Nephron progenitor cell (in vitro differentiated cells): Measurements from ENCODE around the gene PCDHGA2.
"Not testable (repeated sequence)": the region's sequence is repeated elsewhere in the genome, so short reads cannot be mapped to it uniquely, and the experiment has no call there.

Experiments used
- DNase-seq: peaks from one replicate; pipeline ENCODE4 v3.0.0; 2021
- H3K27ac Mint-ChIP-seq: 2 replicates; pipeline ENCODE4 v1.8.0; 2021; ENCODE audit warnings: mild to moderate bottlenecking, moderate library complexity, mixed read lengths
- H3K27me3 Mint-ChIP-seq: 2 replicates; pipeline ENCODE4 v1.8.0; 2021; ENCODE audit warnings: mild to moderate bottlenecking, low read depth, mixed read lengths; ENCODE audit not compliant: poor library complexity
- H3K36me3 Mint-ChIP-seq: 2 replicates; pipeline ENCODE4 v1.8.0; 2021; ENCODE audit warnings: low read depth, mixed read lengths
- H3K4me1 Mint-ChIP-seq: 2 replicates; pipeline ENCODE4 v1.8.0; 2021; ENCODE audit warnings: mixed read lengths
- H3K4me3 Mint-ChIP-seq: 2 replicates; pipeline ENCODE4 v1.8.0; 2021; ENCODE audit warnings: mild to moderate bottlenecking, moderate library complexity, mixed read lengths
- H3K9me3 Mint-ChIP-seq: 2 replicates; pipeline ENCODE4 v1.8.0; 2021; ENCODE audit warnings: mild to moderate bottlenecking, moderate library complexity, mixed read lengths
- TF ChIP-seq, protein P1 (sequence below): fragments of 200-600 bp; sonication (generic); IDR thresholded peaks from 2 replicates; pipeline ENCODE4 v1.5.0; 2021; ENCODE audit warnings: antibody characterized with exemption

Gene PCDHGA2

DNA sequence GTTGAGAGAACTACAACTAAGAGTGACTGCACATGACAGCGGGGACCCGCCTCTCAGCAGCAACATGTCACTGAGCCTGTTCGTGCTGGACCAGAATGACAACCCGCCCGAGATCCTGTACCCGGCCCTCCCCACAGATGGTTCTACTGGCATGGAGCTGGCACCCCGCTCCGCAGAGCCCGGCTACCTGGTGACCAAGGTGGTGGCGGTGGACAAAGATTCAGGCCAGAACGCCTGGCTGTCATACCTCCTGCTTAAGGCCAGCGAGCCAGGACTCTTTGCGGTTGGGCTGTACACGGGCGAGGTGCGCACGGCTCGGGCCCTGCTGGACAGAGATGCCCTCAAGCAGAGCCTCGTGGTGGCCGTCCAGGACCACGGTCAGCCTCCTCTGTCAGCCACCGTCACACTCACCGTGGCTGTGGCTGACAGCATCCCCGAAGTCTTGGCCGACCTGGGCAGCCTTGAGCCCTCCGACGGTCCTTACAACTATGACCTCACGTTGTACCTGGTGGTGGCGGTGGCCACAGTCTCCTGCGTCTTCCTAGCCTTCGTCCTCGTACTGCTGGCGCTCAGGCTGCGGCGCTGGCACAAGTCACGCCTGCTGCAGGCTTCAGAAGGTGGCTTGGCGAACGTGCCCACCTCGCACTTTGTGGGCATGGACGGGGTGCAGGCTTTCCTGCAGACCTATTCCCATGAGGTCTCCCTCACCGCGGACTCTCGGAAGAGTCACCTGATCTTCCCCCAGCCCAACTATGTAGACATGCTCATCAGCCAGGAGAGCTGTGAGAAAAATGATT is 46.1 kb downstream of the PCDHGA2 start:
- no peak overlapping the region for H3K4me3 Mint-ChIP-seq
- H3K27ac Mint-ChIP-seq, result no peak overlapping the region
- no peaks in the 10 kb centered on the region for H3K4me1 Mint-ChIP-seq
- H3K9me3 Mint-ChIP-seq, result peaks cover 86% of the 10 kb centered on the region
- TF ChIP-seq, protein P1, sequence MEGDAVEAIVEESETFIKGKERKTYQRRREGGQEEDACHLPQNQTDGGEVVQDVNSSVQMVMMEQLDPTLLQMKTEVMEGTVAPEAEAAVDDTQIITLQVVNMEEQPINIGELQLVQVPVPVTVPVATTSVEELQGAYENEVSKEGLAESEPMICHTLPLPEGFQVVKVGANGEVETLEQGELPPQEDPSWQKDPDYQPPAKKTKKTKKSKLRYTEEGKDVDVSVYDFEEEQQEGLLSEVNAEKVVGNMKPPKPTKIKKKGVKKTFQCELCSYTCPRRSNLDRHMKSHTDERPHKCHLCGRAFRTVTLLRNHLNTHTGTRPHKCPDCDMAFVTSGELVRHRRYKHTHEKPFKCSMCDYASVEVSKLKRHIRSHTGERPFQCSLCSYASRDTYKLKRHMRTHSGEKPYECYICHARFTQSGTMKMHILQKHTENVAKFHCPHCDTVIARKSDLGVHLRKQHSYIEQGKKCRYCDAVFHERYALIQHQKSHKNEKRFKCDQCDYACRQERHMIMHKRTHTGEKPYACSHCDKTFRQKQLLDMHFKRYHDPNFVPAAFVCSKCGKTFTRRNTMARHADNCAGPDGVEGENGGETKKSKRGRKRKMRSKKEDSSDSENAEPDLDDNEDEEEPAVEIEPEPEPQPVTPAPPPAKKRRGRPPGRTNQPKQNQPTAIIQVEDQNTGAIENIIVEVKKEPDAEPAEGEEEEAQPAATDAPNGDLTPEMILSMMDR, result no peak
- DNase-seq, result no peak
- peaks cover 38% of the 10 kb centered on the region for H3K36me3 Mint-ChIP-seq
- peaks cover under 1% of the 10 kb centered on the region for H3K27me3 Mint-ChIP-seq

DNA sequence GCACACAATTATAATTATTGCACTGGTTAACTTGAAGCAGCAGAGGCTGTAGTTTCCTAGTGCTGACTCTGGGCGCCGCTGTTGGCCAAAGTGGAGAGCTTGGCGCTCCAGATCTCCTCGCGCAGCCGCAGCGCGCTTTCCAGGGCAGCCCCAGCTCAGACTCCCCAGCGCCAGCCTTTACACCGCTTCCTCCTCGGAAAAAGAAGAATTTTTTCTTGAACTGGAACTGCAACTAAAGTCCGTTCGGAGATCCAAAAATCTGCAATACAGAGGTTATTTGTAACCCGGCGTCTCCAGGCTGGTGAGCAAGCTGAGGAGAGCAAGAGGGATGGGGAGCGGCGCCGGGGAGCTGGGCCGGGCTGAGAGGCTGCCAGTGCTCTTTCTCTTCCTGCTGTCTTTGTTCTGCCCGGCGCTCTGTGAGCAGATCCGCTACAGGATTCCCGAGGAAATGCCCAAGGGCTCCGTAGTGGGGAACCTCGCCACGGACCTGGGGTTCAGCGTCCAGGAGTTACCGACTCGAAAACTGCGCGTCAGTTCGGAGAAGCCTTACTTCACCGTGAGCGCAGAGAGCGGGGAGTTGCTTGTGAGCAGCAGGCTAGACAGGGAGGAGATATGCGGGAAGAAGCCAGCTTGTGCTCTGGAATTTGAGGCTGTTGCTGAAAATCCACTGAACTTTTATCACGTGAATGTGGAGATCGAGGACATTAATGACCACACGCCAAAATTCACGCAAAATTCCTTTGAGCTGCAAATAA is 49.2 kb downstream of the PCDHGA2 start, which contains the start of gene PCDHGB4:
Gene PCDHGB4, plus strand, starts transcription at position 142 of the 755 bp plus-strand sequence. Its CDS starts 187 bp downstream, at position 329.
- peaks cover 96% of the 10 kb centered on the region for H3K9me3 Mint-ChIP-seq

DNA sequence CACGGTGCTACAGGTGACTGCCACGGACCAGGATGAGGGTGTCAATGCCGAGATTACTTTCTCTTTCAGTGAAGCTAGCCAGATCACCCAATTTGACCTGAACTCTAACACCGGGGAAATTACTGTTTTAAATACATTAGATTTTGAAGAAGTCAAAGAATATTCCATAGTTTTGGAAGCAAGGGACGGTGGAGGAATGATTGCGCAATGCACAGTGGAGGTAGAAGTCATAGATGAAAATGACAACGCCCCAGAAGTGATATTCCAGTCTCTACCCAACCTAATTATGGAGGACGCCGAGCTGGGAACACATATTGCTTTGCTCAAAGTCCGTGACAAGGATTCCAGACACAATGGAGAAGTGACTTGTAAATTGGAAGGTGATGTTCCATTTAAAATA is 50.1 kb downstream of the PCDHGA2 start:
- TF ChIP-seq, protein P1, result no peak
- Mint-ChIP-seq H3K36me3 (peaks cover 64% of the 10 kb centered on the region), H3K4me1 (no peaks in the 10 kb centered on the region), H3K27ac (no peak overlapping the region), H3K9me3 (peaks cover 96% of the 10 kb centered on the region), H3K4me3 (no peak overlapping the region), H3K27me3 (peaks cover 3% of the 10 kb centered on the region)
- no peak for DNase-seq

More for the DNA sequence above, 49.2 kb downstream of the PCDHGA2 start, which contains the start of gene PCDHGB4:
- DNase-seq, result peak; percentile 30
- Mint-ChIP-seq H3K4me3 (peak within 1 kb of the TSS; percentile 78), H3K36me3 (peaks cover 60% of the 10 kb centered on the region)
- H3K4me1 Mint-ChIP-seq, H3K27me3 Mint-ChIP-seq, H3K27ac Mint-ChIP-seq: not testable (repeated sequence)
- TF ChIP-seq, protein P1, result peak; percentile 50

DNA sequence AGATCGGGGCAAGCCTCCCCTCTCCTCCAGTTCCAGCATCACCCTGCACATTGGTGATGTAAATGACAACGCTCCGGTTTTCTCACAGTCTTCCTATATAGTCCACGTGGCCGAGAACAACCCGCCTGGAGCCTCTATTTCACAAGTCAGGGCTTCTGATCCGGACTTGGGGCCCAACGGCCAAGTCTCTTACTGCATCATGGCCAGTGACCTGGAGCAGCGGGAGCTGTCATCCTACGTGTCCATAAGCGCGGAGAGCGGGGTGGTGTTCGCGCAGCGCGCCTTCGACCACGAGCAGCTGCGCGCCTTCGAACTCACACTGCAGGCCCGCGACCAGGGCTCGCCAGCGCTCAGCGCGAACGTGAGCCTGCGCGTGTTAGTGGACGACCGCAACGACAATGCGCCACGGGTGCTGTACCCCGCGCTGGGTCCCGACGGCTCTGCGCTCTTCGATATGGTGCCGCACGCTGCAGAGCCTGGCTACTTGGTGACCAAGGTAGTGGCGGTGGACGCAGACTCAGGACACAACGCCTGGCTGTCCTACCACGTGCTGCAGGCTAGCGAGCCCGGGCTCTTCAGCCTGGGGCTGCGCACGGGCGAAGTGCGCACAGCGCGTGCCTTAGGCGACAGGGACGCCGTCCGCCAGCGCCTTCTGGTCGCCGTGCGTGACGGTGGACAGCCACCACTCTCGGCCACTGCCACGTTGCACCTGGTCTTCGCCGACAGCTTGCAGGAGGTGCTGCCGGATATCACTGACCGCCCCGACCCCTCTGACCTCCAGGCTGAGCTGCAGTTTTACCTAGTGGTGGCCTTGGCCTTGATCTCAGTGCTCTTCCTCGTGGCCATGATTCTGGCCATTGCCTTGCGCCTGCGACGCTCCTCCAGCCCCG is 50.8 kb downstream of the PCDHGA2 start:
- peaks cover 3% of the 10 kb centered on the region for H3K27me3 Mint-ChIP-seq
- peak overlapping the region; percentile 72 for H3K27ac Mint-ChIP-seq
- DNase-seq, result no peak
- peaks cover 72% of the 10 kb centered on the region for H3K36me3 Mint-ChIP-seq
- peaks cover 96% of the 10 kb centered on the region for H3K9me3 Mint-ChIP-seq
- no peaks in the 10 kb centered on the region for H3K4me1 Mint-ChIP-seq
- TF ChIP-seq, protein P1, result no peak
- peak overlapping the region; percentile 35 for H3K4me3 Mint-ChIP-seq

DNA sequence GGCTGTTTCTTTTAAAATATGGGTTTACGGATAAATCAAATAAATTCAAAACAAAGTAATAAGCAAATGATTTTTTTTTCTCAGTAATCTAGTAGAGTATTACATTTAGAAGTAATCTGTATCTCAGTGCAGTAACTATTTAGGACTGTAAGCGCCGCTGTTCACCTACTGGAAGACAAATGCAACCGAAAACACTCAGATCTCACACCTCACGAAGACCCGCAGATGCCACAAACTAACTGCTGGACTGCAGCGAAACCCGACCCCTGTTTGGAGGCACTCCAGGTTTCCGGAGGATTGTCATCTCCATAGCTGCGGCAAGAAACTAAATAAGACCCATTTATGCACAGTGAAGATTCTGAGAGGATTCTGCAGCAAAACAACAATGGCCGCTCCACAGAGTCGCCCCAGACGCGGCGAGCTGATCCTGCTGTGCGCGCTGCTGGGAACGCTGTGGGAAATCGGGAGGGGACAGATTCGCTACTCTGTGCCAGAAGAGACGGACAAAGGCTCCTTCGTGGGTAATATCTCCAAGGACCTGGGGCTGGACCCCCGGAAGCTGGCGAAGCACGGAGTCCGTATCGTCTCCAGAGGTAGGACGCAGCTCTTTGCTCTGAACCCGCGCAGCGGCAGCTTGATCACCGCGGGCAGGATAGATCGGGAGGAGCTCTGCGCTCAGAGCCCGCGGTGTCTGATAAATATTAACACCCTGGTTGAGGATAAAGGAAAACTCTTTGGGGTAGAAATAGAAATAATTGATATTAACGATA is 54.1 kb downstream of the PCDHGA2 start, which contains the start of gene PCDHGA8:
Gene PCDHGA8, plus strand, starts transcription at position 205 of the 770 bp plus-strand sequence. Its CDS starts 181 bp downstream, at position 386.
- H3K4me3 Mint-ChIP-seq, result no peak within 1 kb of the TSS
- TF ChIP-seq, protein P1, result no peak
- H3K9me3 Mint-ChIP-seq, result peaks cover 95% of the 10 kb centered on the region
- H3K27me3 Mint-ChIP-seq, result peaks cover 3% of the 10 kb centered on the region
- DNase-seq, result no peak
- H3K4me1 Mint-ChIP-seq, result no peaks in the 10 kb centered on the region
- H3K27ac Mint-ChIP-seq, result no peak within 1 kb of the TSS
- peaks cover 80% of the 10 kb centered on the region for H3K36me3 Mint-ChIP-seq
